B cell (primary cell): ENCODE results near the gene CEP85. TPM values are rescaled to one million over a fixed set of nuclear protein-coding genes. Genes with fewer than 3 reads are reported as not detected.

Experiments
- ATAC-seq: fragments of 200-7000 bp; cut with Tn5 transposase; one replicate; pipeline ENCODE4 v1.10.0; 2021; ENCODE audit warnings: low read depth, mild to moderate bottlenecking, moderate number of reproducible peaks, moderate library complexity
- CTCF ChIA-PET: fragments of 350-600 bp; sonication (Branson Sonifier 250); formaldehyde crosslinking; loops from one replicate; lab custom pipeline; 2021; ENCODE audit warnings: antibody characterized with exemption, inconsistent platforms; lab: Charles Lee
- POLR2A ChIA-PET: fragments of 350-600 bp; sonication (Branson Sonifier 250); formaldehyde crosslinking; loops from one replicate; lab custom pipeline; 2021; ENCODE audit warnings: antibody characterized with exemption; lab: Charles Lee
- DNase-seq: peaks from one replicate; pipeline ENCODE4 v3.0.0; 2013
- H2AFZ ChIP-seq: 2 replicates; pipeline ENCODE4 v1.6.1; 2012; ENCODE audit warnings: mild to moderate bottlenecking, low read depth, low read length; ENCODE audit not compliant: insufficient read depth, poor library complexity, severe bottlenecking
- H3K27ac ChIP-seq, 2 donors: 1 replicate in 1 of 2; 2 replicates in 1 of 2; pipeline ENCODE4 v1.5.1; 2012 to 2013; ENCODE audit warnings: low read length in 2 of 2, mild to moderate bottlenecking in 2 of 2, moderate library complexity in 1 of 2
- H3K27me3 ChIP-seq, 4 experiments: fragments of 200-600 bp in 1 of 4; sonication (generic) in 1 of 4; replicated peaks in 1 of 4; 1 replicate in 2 of 4; 2 replicates in 2 of 4; pipeline versions ENCODE4 v1.6.1 to v1.7.0; 2013 to 2016; ENCODE audit warnings: low read length in 3 of 4, mild to moderate bottlenecking in 2 of 4, mixed read lengths in 1 of 4, moderate library complexity in 1 of 4; ENCODE audit not compliant: insufficient read depth in 4 of 4, control insufficient read depth in 3 of 4; ENCODE audit errors: control extremely low read depth in 1 of 4
- H3K36me3 ChIP-seq, 2 experiments: replicated peaks in 1 of 2; 1 replicate in 1 of 2; 2 replicates in 1 of 2; pipeline versions ENCODE4 v1.6.1 to v1.7.1; 2013; ENCODE audit warnings: low read length in 1 of 2; ENCODE audit not compliant: insufficient read depth in 2 of 2, control insufficient read depth in 1 of 2; ENCODE audit errors: control extremely low read depth in 1 of 2, extremely low read depth in 1 of 2
- H3K4me1 ChIP-seq, 2 donors: fragments of 200-600 bp in 1 of 2; sonication (generic) in 1 of 2; 1 replicate in 1 of 2; 2 replicates in 1 of 2; pipeline versions ENCODE4 v1.5.1 to v1.6.1; 2013 to 2017; ENCODE audit warnings: low read length in 2 of 2; ENCODE audit not compliant: control insufficient read depth in 2 of 2, insufficient read depth in 2 of 2
- H3K4me2 ChIP-seq: replicated peaks from 2 replicates; pipeline ENCODE3; 2012; ENCODE audit warnings: mild to moderate bottlenecking, low read depth, low read length; ENCODE audit not compliant: poor library complexity, severe bottlenecking
- H3K4me3 ChIP-seq, 5 experiments: fragments of 200-600 bp in 1 of 5; sonication (generic) in 1 of 5; 1 replicate in 3 of 5; 2 replicates in 2 of 5; pipeline versions ENCODE4 v1.5.1 to v1.7.0; 2011 to 2016; ENCODE audit warnings: low read length in 4 of 5, mild to moderate bottlenecking in 4 of 5, low read depth in 2 of 5, control low read depth in 1 of 5, moderate library complexity in 1 of 5; ENCODE audit not compliant: insufficient read depth in 1 of 5; ENCODE audit errors: control extremely low read depth in 1 of 5, extremely low read depth in 1 of 5
- H3K79me2 ChIP-seq: fragments of 200-600 bp; sonication (generic); one replicate; pipeline ENCODE4 v1.6.0; 2016; ENCODE audit warnings: low read length; ENCODE audit not compliant: control insufficient read depth, insufficient read depth
- H3K9ac ChIP-seq: fragments of 200-600 bp; sonication (generic); 2 replicates; pipeline ENCODE4 v1.6.1; 2017; ENCODE audit warnings: mild to moderate bottlenecking, low read length, moderate library complexity
- H3K9me3 ChIP-seq, 3 donors: one replicate each; pipeline versions ENCODE4 v1.6.1 to v1.7.1; 2013; ENCODE audit warnings: low read length in 2 of 3; ENCODE audit not compliant: control insufficient read depth in 2 of 3, insufficient read depth in 1 of 3; ENCODE audit errors: control extremely low read depth in 1 of 3
- H4K20me1 ChIP-seq: 2 replicates; pipeline ENCODE4 v1.6.0; 2012; ENCODE audit warnings: mild to moderate bottlenecking, low read length; ENCODE audit not compliant: insufficient read depth, control insufficient read depth, poor library complexity, severe bottlenecking
- H3K27ac Mint-ChIP-seq: one replicate; pipeline ENCODE4 v1.8.0; 2021; ENCODE audit warnings: mixed read lengths
- H3K27me3 Mint-ChIP-seq: one replicate; pipeline ENCODE4 v1.8.0; 2021; ENCODE audit warnings: mixed read lengths
- H3K4me1 Mint-ChIP-seq: one replicate; pipeline ENCODE4 v1.8.0; 2021; ENCODE audit warnings: mixed read lengths
- H3K4me3 Mint-ChIP-seq: one replicate; pipeline ENCODE4 v1.8.0; 2021; ENCODE audit warnings: mixed read lengths
- H3K9me3 Mint-ChIP-seq: one replicate; pipeline ENCODE4 v1.8.0; 2022; ENCODE audit warnings: mixed read lengths; ENCODE audit not compliant: insufficient read depth
- CTCF ChIP-seq: fragments of 200-600 bp; IDR thresholded peaks from one replicate; pipeline ENCODE4 v1.8.0; 2022; ENCODE audit warnings: antibody characterized with exemption, mild to moderate bottlenecking
- EZH2 ChIP-seq: IDR thresholded peaks from 2 replicates; pipeline ENCODE4 v1.6.1; 2012; ENCODE audit warnings: borderline replicate concordance, low read depth, mild to moderate bottlenecking, moderate library complexity, low read length; ENCODE audit not compliant: insufficient read depth, poor library complexity, severe bottlenecking
- WGBS: methylation state at CpG from one replicate; pipeline ENCODE4 v1.1.5; 2013; ENCODE audit warnings: missing lambda C conversion rate; ENCODE audit not compliant: insufficient coverage; 5-methylcytosine and 5-hydroxymethylcytosine counted together
- intact Hi-C: fragments of 100-400 bp; cut with micrococcal nuclease; formaldehyde crosslinking; loops from one replicate; pipeline ENCODE4 v1.10.0; 2022
- polyA plus RNA-seq: library from polyadenylated mRNA; depleted of rRNA; stranded (reverse); fragments of >200 nt; gene quantifications from 2 replicates; pipeline ENCODE4 v1.2.3, GENCODE V29; 2012
- total RNA-seq, 2 donors: library from RNA; stranded (reverse); fragments of 120-200 nt in 1 of 2; gene quantifications; 1 replicate in 1 of 2; 2 replicates in 1 of 2; pipeline versions ENCODE4 v1.2.3 to v1.2.4, GENCODE V29; 2013 to 2022

Gene CEP85
- total and polyA plus RNA-seq, 2 donors (not counting 1 experiment from before 2014, with no cell fraction given): 16.2 to 16.3 TPM

GRCh38 chr1:26287811-26288210 lies 53.8 kb downstream of the CEP85 start:
- TF ChIP-seq EZH2: no peak
- TF ChIP-seq CTCF: no peak
- Histone ChIP-seq H2AFZ (no peak overlapping the region), H3K27ac (peak overlapping the region; percentile 93 to 96), H3K27me3 (no peaks in the 10 kb centered on the region), H3K79me2 (peaks cover 28% of the 10 kb centered on the region), H3K4me2 (peak overlapping the region; percentile 65), H3K9me3 (no peaks in the 10 kb centered on the region), H3K4me1 (peaks cover 94 to 100% of the 10 kb centered on the region in 2 donors), H4K20me1 (no peaks in the 10 kb centered on the region), H3K36me3 (peaks cover 0 to 4% of the 10 kb centered on the region in 2 experiments), H3K9ac (no peak overlapping the region), H3K4me3 (peak overlapping the region in 2 of 5 experiments; percentile 5 to 44)
- peaks cover 97% of the 10 kb centered on the region for H3K4me1 Mint-ChIP-seq
- no peaks in the 10 kb centered on the region for H3K9me3 Mint-ChIP-seq
- H3K27me3 Mint-ChIP-seq: no peaks in the 10 kb centered on the region
- intact Hi-C loops: loop anchor here (2.0 to 10.0 kb wide), 4 partner anchors 56 to 1887 kb away; partner anchors contain the start of genes CEP85, HMGN2 and PTAFR
- 15% methylated on average over 1 of the region's 5 CpGs for WGBS
- H3K27ac Mint-ChIP-seq: peak overlapping the region; percentile 97
- ATAC-seq (no peak), DNase-seq (no peak)
- CTCF ChIA-PET: interaction anchor here (1.3 to 26.4 kb wide), 10 partner anchors 9 to 129 kb away, joined by 4 to 1400 read pairs (median 9); partner anchors contain the start of genes CD52, CEP85, SH3BGRL3 and UBXN11
- POLR2A ChIA-PET: interaction anchor here (1.5 to 21.9 kb wide), 4 partner anchors 7 to 144 kb away, joined by 4 to 1239 read pairs (median 54); partner anchors contain the start of genes CD52, DHDDS, SH3BGRL3 and UBXN11
- H3K4me3 Mint-ChIP-seq: peak overlapping the region; percentile 86

- H3K36me3 ChIP-seq: no peaks in the 10 kb centered on the region
- POLR2A ChIA-PET: interaction anchor here (0.9 to 21.9 kb wide), 12 partner anchors 8 to 143 kb away, joined by 3 to 1239 read pairs (median 6); partner anchors contain the start of genes CD52, DHDDS, SH3BGRL3 and UBXN11
- Mint-ChIP-seq H3K27ac (peak overlapping the region; percentile 97), H3K4me3 (peak overlapping the region; percentile 86), H3K9me3 (no peaks in the 10 kb centered on the region), H3K27me3 (no peaks in the 10 kb centered on the region), H3K4me1 (peaks cover 95% of the 10 kb centered on the region)
- CTCF ChIA-PET: interaction anchor here (1.3 to 26.4 kb wide), 12 partner anchors 9 to 169 kb away, joined by 3 to 1400 read pairs (median 5); partner anchors contain the start of genes CD52, CEP85, SH3BGRL3 and UBXN11
- H3K4me2 ChIP-seq: peak overlapping the region; percentile 65
- no peak overlapping the region for H3K9ac ChIP-seq
- ATAC-seq (peak; percentile 3), DNase-seq (peak; percentile 77)
- no peak overlapping the region for H2AFZ ChIP-seq
- no peak for TF ChIP-seq CTCF
- no peak for TF ChIP-seq EZH2
- H4K20me1 ChIP-seq: no peaks in the 10 kb centered on the region
- peaks cover 98 to 100% of the 10 kb centered on the region in 2 donors for H3K4me1 ChIP-seq
- 4% methylated on average over 4 of the region's 5 CpGs for WGBS
- no peaks in the 10 kb centered on the region for H3K9me3 ChIP-seq
- H3K79me2 ChIP-seq: peaks cover 23% of the 10 kb centered on the region
- peak overlapping the region; percentile 93 to 96 for H3K27ac ChIP-seq
- peak overlapping the region in 3 of 5 experiments; percentile 5 to 44 (median 19) for H3K4me3 ChIP-seq
- no peaks in the 10 kb centered on the region for H3K27me3 ChIP-seq
- intact Hi-C loops: loop anchor here (5.0 to 10.0 kb wide), 3 partner anchors 56 to 1886 kb away; partner anchors contain the start of genes CEP85, HMGN2 and PTAFR
Observed at GRCh38 chr1:26288311-26288941, 54.4 kb downstream of the CEP85 start.
